ENCODE measurements around the gene NCAPG2. TPM values are rescaled to one million over a fixed set of nuclear protein-coding genes. Genes with fewer than 3 reads are reported as not detected.

The NCAPG2 gene
- total and polyA plus RNA-seq, 4 donors, result 2.9 to 9.2 (median 5.4) TPM

DNA sequence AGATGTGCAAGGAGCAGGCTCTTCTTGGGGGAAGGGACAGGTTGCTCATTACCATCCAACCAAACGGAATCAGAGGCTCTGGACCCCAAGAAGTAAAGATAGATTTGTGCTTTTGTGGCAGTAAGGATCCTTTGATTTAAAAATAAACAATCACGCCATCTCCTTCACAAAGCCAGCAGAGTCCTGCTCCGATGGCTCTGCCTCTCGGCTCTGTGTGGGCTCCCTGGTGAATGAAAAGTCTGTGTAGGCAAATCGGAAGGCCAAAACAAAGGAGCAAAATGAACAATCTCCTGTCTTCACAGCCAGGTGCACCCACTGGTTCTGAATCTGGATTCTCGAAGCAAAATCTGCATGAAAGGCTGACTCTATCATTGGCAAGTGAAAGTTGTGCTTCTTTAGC, 120.8 kb downstream of the NCAPG2 start:
- Histone ChIP-seq H3K27me3 (ENCODE audit: control insufficient read depth in 1 of 2, insufficient read depth in 2 of 2, low read length in 1 of 2) (no peaks in the 10 kb centered on the region), H3K36me3 (ENCODE audit: control insufficient read depth in 1 of 2, insufficient read depth in 2 of 2, low read length in 1 of 2) (no peaks in the 10 kb centered on the region), H3K9me3 (ENCODE audit: control insufficient read depth, low read length) (peaks cover 10% of the 10 kb centered on the region), H3K4me3 (ENCODE audit: low read length in 2 of 2) (no peak overlapping the region), H3K4me1 (ENCODE audit: control insufficient read depth in 1 of 2, insufficient read depth in 2 of 2, low read length in 2 of 2) (peaks cover 0 to 2% of the 10 kb centered on the region in 2 donors), H3K27ac (ENCODE audit: low read depth in 1 of 2, low read length in 2 of 2) (no peak overlapping the region)
- WGBS, 2 donors, result 60 to 65% methylated on average over 6 of the region's 6 CpGs
- DNase-seq, result no peak
- intact Hi-C loops (cut with DNase I), result no loop called here
- ATAC-seq (ENCODE audit: low FRiP score), result no peak

DNA sequence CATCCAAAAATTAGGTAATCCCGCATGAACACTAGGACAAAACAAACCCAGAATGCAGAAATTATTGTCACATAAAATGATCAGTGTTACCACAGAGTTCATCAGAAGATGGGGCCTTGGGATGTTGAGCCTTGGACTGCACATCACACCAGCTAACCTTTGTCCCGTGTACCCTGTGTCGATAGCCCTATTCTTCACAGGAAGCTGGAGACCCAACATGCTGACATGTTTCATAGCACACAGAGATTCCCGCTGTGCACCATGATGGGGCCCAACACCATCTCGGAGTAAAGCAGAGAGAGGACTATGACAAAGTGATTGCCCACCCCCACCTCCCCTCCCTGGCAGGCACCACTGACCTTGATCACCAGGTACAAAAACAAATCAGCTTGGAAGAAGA, 121.5 kb downstream of the NCAPG2 start:
- H3K4me1 ChIP-seq (ENCODE audit: control insufficient read depth in 1 of 2, insufficient read depth in 2 of 2, low read length in 2 of 2), result peaks cover 0 to 2% of the 10 kb centered on the region in 2 donors
- H3K4me3 ChIP-seq (ENCODE audit: low read length in 2 of 2), result no peak overlapping the region
- intact Hi-C loops (cut with DNase I), result no loop called here
- no peak overlapping the region for H3K27ac ChIP-seq (ENCODE audit: low read depth in 1 of 2, low read length in 2 of 2)
- H3K36me3 ChIP-seq (ENCODE audit: control insufficient read depth in 1 of 2, insufficient read depth in 2 of 2, low read length in 1 of 2), result no peaks in the 10 kb centered on the region
- DNase-seq (no peak), ATAC-seq (ENCODE audit: low FRiP score) (no peak)
- WGBS, 2 donors, result 90 to 91% methylated on average over 5 of the region's 5 CpGs
- peaks cover 10% of the 10 kb centered on the region for H3K9me3 ChIP-seq (ENCODE audit: control insufficient read depth, low read length)
- no peaks in the 10 kb centered on the region for H3K27me3 ChIP-seq (ENCODE audit: control insufficient read depth in 1 of 2, insufficient read depth in 2 of 2, low read length in 1 of 2)

DNA sequence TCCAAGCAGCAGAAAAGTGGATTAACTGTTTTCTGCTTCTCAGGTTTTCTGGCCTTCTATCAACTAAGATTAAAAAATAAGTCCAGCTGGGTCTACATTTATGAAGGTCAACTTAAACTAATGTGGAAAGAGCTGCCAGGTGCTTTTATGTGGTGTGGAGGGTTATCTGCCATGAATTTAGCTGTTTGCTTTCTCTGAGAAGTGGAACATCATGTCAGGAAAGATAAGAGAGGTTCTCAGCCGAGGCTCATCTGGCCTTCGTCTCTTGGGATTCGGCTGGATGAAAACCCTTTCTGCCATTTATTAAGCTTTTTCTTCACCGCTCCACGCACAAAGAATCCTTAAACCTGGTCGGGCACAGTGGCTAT, 122.5 kb downstream of the NCAPG2 start:
- intact Hi-C loops (cut with DNase I), result no loop called here
- H3K9me3 ChIP-seq (ENCODE audit: control insufficient read depth, low read length), result peaks cover 11% of the 10 kb centered on the region
- DNase-seq, result no peak
- ATAC-seq (ENCODE audit: low FRiP score), result no peak
- no peaks in the 10 kb centered on the region for H3K36me3 ChIP-seq (ENCODE audit: control insufficient read depth in 1 of 2, insufficient read depth in 2 of 2, low read length in 1 of 2)
- H3K4me3 ChIP-seq (ENCODE audit: low read length in 2 of 2), result no peak overlapping the region
- peaks cover 0 to 2% of the 10 kb centered on the region in 2 donors for H3K4me1 ChIP-seq (ENCODE audit: control insufficient read depth in 1 of 2, insufficient read depth in 2 of 2, low read length in 2 of 2)
- H3K27me3 ChIP-seq (ENCODE audit: control insufficient read depth in 1 of 2, insufficient read depth in 2 of 2, low read length in 1 of 2), result no peaks in the 10 kb centered on the region
- 80 to 87% methylated on average over 6 of the region's 6 CpGs for WGBS, 2 donors
- H3K27ac ChIP-seq (ENCODE audit: low read depth in 1 of 2, low read length in 2 of 2), result no peak overlapping the region

- ATAC-seq (ENCODE audit: low FRiP score), result no peak
- Histone ChIP-seq H3K9me3 (ENCODE audit: control insufficient read depth, low read length) (peaks cover 11% of the 10 kb centered on the region), H3K27ac (ENCODE audit: low read depth in 1 of 2, low read length in 2 of 2) (no peak overlapping the region), H3K4me3 (ENCODE audit: low read length in 2 of 2) (no peak overlapping the region), H3K4me1 (ENCODE audit: control insufficient read depth in 1 of 2, insufficient read depth in 2 of 2, low read length in 2 of 2) (peaks cover 0 to under 1% of the 10 kb centered on the region in 2 donors), H3K36me3 (ENCODE audit: control insufficient read depth in 1 of 2, insufficient read depth in 2 of 2, low read length in 1 of 2) (no peaks in the 10 kb centered on the region), H3K27me3 (ENCODE audit: control insufficient read depth in 1 of 2, insufficient read depth in 2 of 2, low read length in 1 of 2) (no peaks in the 10 kb centered on the region)
- DNase-seq, result no peak
- WGBS, 2 donors, result 73 to 76% methylated on average over 7 of the region's 7 CpGs
- intact Hi-C loops (cut with DNase I), result no loop called here
These were observed 123.0 kb downstream of the NCAPG2 start for GRCh38 chr7:158581440-158582088.

Small RNA genes lying within 50 kb of the gene (microRNA-seq; reads per million reads assigned to microRNA genes)
- 0 reads per million in 2 donors for gene MIR5707

Other genes with a start within 250 kb of the NCAPG2 start
- 1 to 10 TPM; 1.4 to 3.3 TPM for gene PTPRN2, start 117.0 kb downstream of the NCAPG2 start, total RNA-seq
- 1 to 10 TPM in 1 of 2 donors, under 1 TPM in 1; 0.67 to 1.4 TPM for gene PTPRN2, start 117.0 kb downstream of the NCAPG2 start, polyA plus RNA-seq
- gene ESYT2, start 124.7 kb upstream of the NCAPG2 start, total RNA-seq, result 100 to 1,000 TPM; 146 to 172 TPM
- 10 to 100 TPM; 30.6 to 69.1 TPM for gene ESYT2, start 124.7 kb upstream of the NCAPG2 start, polyA plus RNA-seq
- gene DYNC2I1, start 151.8 kb upstream of the NCAPG2 start, total RNA-seq, result 10 to 100 TPM; 24.7 to 36.5 TPM
- gene DYNC2I1, start 151.8 kb upstream of the NCAPG2 start, polyA plus RNA-seq, result 10 to 100 TPM; 17.1 to 19.5 TPM

All from aorta (tissue), 5 donors.